MM.1S (cell line): ENCODE results near the gene NR5A2.

Source experiments
- DNase-seq: peaks from one replicate; pipeline ENCODE4 v3.0.0-alpha.2; 2015
- H2AFZ ChIP-seq: fragments of 300-600 bp; sonication (generic); 2 replicates; pipeline ENCODE4 v1.6.0; 2016; ENCODE audit warnings: antibody characterized with exemption, low read length
- H3F3A ChIP-seq: fragments of 300-600 bp; sonication (generic); 2 replicates; pipeline ENCODE4 v1.6.1; 2016; ENCODE audit warnings: mild to moderate bottlenecking, antibody characterized with exemption, low read length, moderate library complexity, mixed read lengths; ENCODE audit not compliant: insufficient read depth
- H3K27ac ChIP-seq: fragments of 300-600 bp; sonication (generic); 2 replicates; pipeline ENCODE4 v1.5.1; 2016; ENCODE audit warnings: mild to moderate bottlenecking, low read length
- H3K27me3 ChIP-seq: fragments of 300-600 bp; sonication (generic); replicated peaks from 2 replicates; pipeline ENCODE4 v1.6.0; 2016; ENCODE audit warnings: low read length; ENCODE audit not compliant: insufficient read depth
- H3K36me3 ChIP-seq: fragments of 300-600 bp; sonication (generic); replicated peaks from 2 replicates; pipeline ENCODE4 v1.6.1; 2016; ENCODE audit warnings: mild to moderate bottlenecking, low read length, mixed read lengths; ENCODE audit not compliant: insufficient read depth
- H3K4me1 ChIP-seq: fragments of 300-600 bp; sonication (generic); 2 replicates; pipeline ENCODE4 v1.6.1; 2016; ENCODE audit warnings: low read length, mixed read lengths
- H3K4me2 ChIP-seq: fragments of 300-600 bp; sonication (generic); 2 replicates; pipeline ENCODE4 v1.6.0; 2016; ENCODE audit warnings: low read depth, low read length
- H3K4me3 ChIP-seq: fragments of 300-600 bp; sonication (generic); 2 replicates; pipeline ENCODE4 v1.5.1; 2016; ENCODE audit warnings: low read length, mixed read lengths
- H3K79me2 ChIP-seq: fragments of 300-600 bp; sonication (generic); 2 replicates; pipeline ENCODE4 v1.6.1; 2016; ENCODE audit warnings: mixed run types, low read length, mixed read lengths
- H3K9ac ChIP-seq: fragments of 300-600 bp; sonication (generic); 2 replicates; pipeline ENCODE4 v1.6.1; 2016; ENCODE audit warnings: low read length, mixed read lengths
- H3K9me2 ChIP-seq: fragments of 300-600 bp; sonication (generic); replicated peaks from 2 replicates; pipeline ENCODE4 v1.6.1; 2016; ENCODE audit warnings: mild to moderate bottlenecking, low read length, mixed read lengths; ENCODE audit not compliant: insufficient read depth
- H3K9me3 ChIP-seq: fragments of 300-600 bp; sonication (generic); replicated peaks from 2 replicates; pipeline ENCODE4 v1.6.1; 2016; ENCODE audit warnings: mild to moderate bottlenecking, low read length, mixed read lengths; ENCODE audit not compliant: insufficient read depth
- H4K20me1 ChIP-seq: fragments of 300-600 bp; sonication (generic); 2 replicates; pipeline ENCODE4 v1.6.1; 2016; ENCODE audit warnings: mild to moderate bottlenecking, low read length, moderate library complexity, mixed read lengths; ENCODE audit not compliant: insufficient read depth
- CTCF ChIP-seq: fragments of 300-600 bp; sonication (generic); IDR thresholded peaks from 2 replicates; pipeline ENCODE4 v1.5.1; 2016; ENCODE audit warnings: antibody characterized with exemption, low read length, mixed read lengths
- EZH2 ChIP-seq: fragments of 300-600 bp; sonication (generic); optimal IDR thresholded peaks from 2 replicates; pipeline ENCODE3; 2017; ENCODE audit warnings: low read depth, mild to moderate bottlenecking, antibody characterized with exemption, low read length, mixed read lengths
- EZH2phosphoT487 ChIP-seq: fragments of 300-600 bp; sonication (generic); IDR thresholded peaks from 2 replicates; pipeline ENCODE4 v1.6.1; 2018; ENCODE audit warnings: antibody characterized with exemption, low read length

Gene NR5A2

GRCh38 chr1:200223613-200224012 lies 196.1 kb downstream of the NR5A2 start:
- TF ChIP-seq EZH2 (no peak), CTCF (no peak), EZH2phosphoT487 (no peak)
- Histone ChIP-seq H3K4me3 (no peak overlapping the region), H3K27me3 (no peaks in the 10 kb centered on the region), H3F3A (no peaks in the 10 kb centered on the region), H3K36me3 (no peaks in the 10 kb centered on the region), H4K20me1 (no peaks in the 10 kb centered on the region), H3K79me2 (no peaks in the 10 kb centered on the region), H3K9me3 (no peaks in the 10 kb centered on the region), H3K4me2 (no peak overlapping the region), H3K9me2 (no peaks in the 10 kb centered on the region), H3K4me1 (peaks cover 10% of the 10 kb centered on the region), H3K9ac (no peak overlapping the region), H3K27ac (no peak overlapping the region), H2AFZ (no peak overlapping the region)
- DNase-seq, result no peak

GRCh38 chr1:200224315-200224714 lies 196.8 kb downstream of the NR5A2 start:
- Histone ChIP-seq H3K36me3 (no peaks in the 10 kb centered on the region), H4K20me1 (no peaks in the 10 kb centered on the region), H3K4me3 (no peak overlapping the region), H3K4me2 (no peak overlapping the region), H3K4me1 (peaks cover 10% of the 10 kb centered on the region), H3K27ac (no peak overlapping the region), H3K9me2 (no peaks in the 10 kb centered on the region), H3K79me2 (no peaks in the 10 kb centered on the region), H3K9ac (no peak overlapping the region), H3K27me3 (no peaks in the 10 kb centered on the region), H2AFZ (no peak overlapping the region), H3F3A (no peaks in the 10 kb centered on the region), H3K9me3 (no peaks in the 10 kb centered on the region)
- TF ChIP-seq EZH2phosphoT487, result no peak
- DNase-seq, result no peak

- Histone ChIP-seq H3K4me3 (no peak overlapping the region), H3K4me2 (peak overlapping the region; percentile 37; the same call in 1 of the 2 replicates), H3F3A (no peaks in the 10 kb centered on the region), H3K4me1 (peaks cover 10% of the 10 kb centered on the region), H3K9me3 (no peaks in the 10 kb centered on the region), H3K9me2 (no peaks in the 10 kb centered on the region), H2AFZ (peak overlapping the region; percentile 3), H3K79me2 (no peaks in the 10 kb centered on the region), H3K36me3 (no peaks in the 10 kb centered on the region), H3K27me3 (no peaks in the 10 kb centered on the region), H4K20me1 (no peaks in the 10 kb centered on the region), H3K9ac (no peak overlapping the region), H3K27ac (no peak overlapping the region)
- TF ChIP-seq CTCF (no peak), EZH2 (no peak)
- peak; percentile 54 for DNase-seq
Observed at GRCh38 chr1:200226268-200226968, 198.9 kb downstream of the NR5A2 start.

DNA sequence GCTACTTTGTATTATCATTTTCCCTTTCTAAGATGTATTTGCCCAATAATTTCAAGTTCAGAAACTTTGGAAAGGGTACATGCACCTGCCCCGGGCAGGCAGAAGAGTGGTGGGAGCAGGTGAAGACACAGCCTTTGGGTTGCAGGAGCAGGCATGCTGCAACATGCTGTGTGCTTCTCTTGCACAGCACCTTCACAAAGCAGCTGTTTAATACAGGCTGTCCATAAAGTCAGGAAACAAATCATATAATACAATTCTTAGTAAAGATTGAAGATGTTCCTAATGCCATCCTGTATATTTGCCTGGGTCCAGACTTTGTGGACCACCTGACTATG lies 199.4 kb downstream of the NR5A2 start:
- no peaks in the 10 kb centered on the region for H3K79me2 ChIP-seq
- H3K9ac ChIP-seq, result no peak overlapping the region
- no peaks in the 10 kb centered on the region for H3F3A ChIP-seq
- H3K4me1 ChIP-seq, result peaks cover 10% of the 10 kb centered on the region
- H3K4me3 ChIP-seq, result no peak overlapping the region
- H3K9me3 ChIP-seq, result no peaks in the 10 kb centered on the region
- no peaks in the 10 kb centered on the region for H3K9me2 ChIP-seq
- no peak overlapping the region for H3K27ac ChIP-seq
- no peaks in the 10 kb centered on the region for H3K36me3 ChIP-seq
- no peak overlapping the region for H3K4me2 ChIP-seq
- no peak for DNase-seq
- no peak for TF ChIP-seq CTCF
- no peak for TF ChIP-seq EZH2phosphoT487
- no peak for TF ChIP-seq EZH2
- no peaks in the 10 kb centered on the region for H4K20me1 ChIP-seq
- no peak overlapping the region for H2AFZ ChIP-seq
- no peaks in the 10 kb centered on the region for H3K27me3 ChIP-seq
